Panc1 (cell line): ENCODE measurements around the gene ARHGAP25. TPM values are rescaled to one million over a fixed set of nuclear protein-coding genes. Genes with fewer than 3 reads are reported as not detected.

ENCODE experiments used
- ATAC-seq: fragments of 200-7000 bp; cut with Tn5 transposase; 2 replicates; pipeline ENCODE4 v1.9.1; 2020; ENCODE audit warnings: mild to moderate bottlenecking, moderate library complexity
- BruUV-seq: library from RNA; stranded (reverse); fragments of 400-500 nt; replicated peaks from 2 replicates; lab custom pipeline; 2021; lab: Mats Ljungman, UMichigan
- CTCF ChIA-PET: fragments of 300-600 bp; sonication (Branson Sonifier 250); formaldehyde crosslinking; loops from one replicate; lab custom pipeline; 2022; ENCODE audit warnings: antibody characterized with exemption; lab: Charles Lee
- POLR2A ChIA-PET: fragments of 300-600 bp; sonication (Branson Sonifier 250); formaldehyde crosslinking; loops from one replicate; lab custom pipeline; 2022; ENCODE audit warnings: antibody characterized with exemption; lab: Charles Lee
- DNase-seq: peaks from one replicate; pipeline ENCODE4 v3.0.0-alpha.2; 2010; ENCODE audit warnings: low read depth, low spot score
- H3K27ac ChIP-seq: 2 replicates; pipeline ENCODE4 v1.5.1; 2011; ENCODE audit warnings: mild to moderate bottlenecking, low read length, inconsistent platforms
- H3K27me3 ChIP-seq: fragments of 200-500 bp; sonication (Bioruptor generic); 2 replicates; pipeline ENCODE4 v1.6.0; 2014; ENCODE audit warnings: low read length, inconsistent platforms; ENCODE audit not compliant: control insufficient read depth, insufficient read depth
- H3K36me3 ChIP-seq: fragments of 200-500 bp; sonication (Bioruptor generic); 2 replicates; pipeline ENCODE4 v1.5.1; 2014; ENCODE audit warnings: inconsistent platforms, mild to moderate bottlenecking, low read length, moderate library complexity; ENCODE audit not compliant: control insufficient read depth, insufficient read depth
- H3K4me1 ChIP-seq: 2 replicates; pipeline ENCODE4 v1.5.1; 2011; ENCODE audit warnings: inconsistent platforms, mild to moderate bottlenecking, low read length, moderate library complexity; ENCODE audit not compliant: control insufficient read depth, insufficient read depth
- H3K4me3 ChIP-seq, 2 experiments: 2 replicates each; pipeline ENCODE4 v1.5.1; 2011 to 2012; ENCODE audit warnings: low read depth in 2 of 2, low read length in 2 of 2, mild to moderate bottlenecking in 2 of 2, inconsistent platforms in 1 of 2, moderate library complexity in 1 of 2
- H3K9me3 ChIP-seq: fragments of 200-500 bp; sonication (Bioruptor generic); 2 replicates; pipeline ENCODE4 v1.5.1; 2014; ENCODE audit warnings: low read depth, mild to moderate bottlenecking, inconsistent platforms, low read length, moderate library complexity; ENCODE audit not compliant: control insufficient read depth, insufficient read depth
- CTCF ChIP-seq: fragments of 450-650 bp; IDR thresholded peaks from 2 replicates; pipeline ENCODE4 v1.5.1; 2017; ENCODE audit warnings: mild to moderate bottlenecking
- POLR2AphosphoS5 ChIP-seq: IDR thresholded peaks from 2 replicates; pipeline ENCODE4 v1.6.1; 2012; ENCODE audit warnings: mild to moderate bottlenecking, low read depth, low read length, moderate library complexity
- SIN3A ChIP-seq: IDR thresholded peaks from 2 replicates; pipeline ENCODE4 v1.6.1; 2012; ENCODE audit warnings: low read depth, mild to moderate bottlenecking, low read length, moderate library complexity, borderline replicate concordance; ENCODE audit not compliant: insufficient read depth
- TCF7L2 ChIP-seq: IDR thresholded peaks from 2 replicates; pipeline ENCODE4 v1.6.1; 2011; ENCODE audit warnings: mild to moderate bottlenecking, low read depth, low read length, inconsistent platforms
- in situ Hi-C: cut with HindIII; loops from 2 replicates; pipeline ENCODE4 v1.10.0; 2016; ENCODE audit warnings: low sequenced_read_pairs, low pct_unique_long_range_greater_than_20kb
- intact Hi-C: fragments of 100-400 bp; cut with micrococcal nuclease; formaldehyde crosslinking; loops from one replicate; pipeline ENCODE4 v1.10.0; 2022; ENCODE audit not compliant: unreplicated experiment
- total RNA-seq: library from RNA; stranded (reverse); gene quantifications from one replicate; pipeline ENCODE4 v1.2.1, GENCODE V29; 2021; ENCODE audit not compliant: unreplicated experiment
- TF ChIP-seq, protein P1 (sequence below), 2 experiments: IDR thresholded peaks; 2 replicates each; pipeline ENCODE4 v1.6.1; 2011 to 2012; ENCODE audit warnings: low read depth in 2 of 2, control low read depth in 1 of 2, low read length in 1 of 2, mild to moderate bottlenecking in 1 of 2, moderate library complexity in 1 of 2; ENCODE audit not compliant: insufficient read depth in 1 of 2

ARHGAP25 gene
- total RNA-seq, 1 experiment from 2014 or later = 0.49 TPM

- H3K27me3 ChIP-seq = no peaks in the 10 kb centered on the region
- no peak for DNase-seq
- ChIA-PET CTCF (no interaction called here), POLR2A (no interaction called here)
- H3K36me3 ChIP-seq = no peaks in the 10 kb centered on the region
- in situ Hi-C loops (no loop called here), intact Hi-C loops (no loop called here)
- no peak overlapping the region for H3K27ac ChIP-seq
- TF ChIP-seq TCF7L2 (no peak), CTCF (no peak), SIN3A (no peak), POLR2AphosphoS5 (no peak)
- TF ChIP-seq, protein P1, sequence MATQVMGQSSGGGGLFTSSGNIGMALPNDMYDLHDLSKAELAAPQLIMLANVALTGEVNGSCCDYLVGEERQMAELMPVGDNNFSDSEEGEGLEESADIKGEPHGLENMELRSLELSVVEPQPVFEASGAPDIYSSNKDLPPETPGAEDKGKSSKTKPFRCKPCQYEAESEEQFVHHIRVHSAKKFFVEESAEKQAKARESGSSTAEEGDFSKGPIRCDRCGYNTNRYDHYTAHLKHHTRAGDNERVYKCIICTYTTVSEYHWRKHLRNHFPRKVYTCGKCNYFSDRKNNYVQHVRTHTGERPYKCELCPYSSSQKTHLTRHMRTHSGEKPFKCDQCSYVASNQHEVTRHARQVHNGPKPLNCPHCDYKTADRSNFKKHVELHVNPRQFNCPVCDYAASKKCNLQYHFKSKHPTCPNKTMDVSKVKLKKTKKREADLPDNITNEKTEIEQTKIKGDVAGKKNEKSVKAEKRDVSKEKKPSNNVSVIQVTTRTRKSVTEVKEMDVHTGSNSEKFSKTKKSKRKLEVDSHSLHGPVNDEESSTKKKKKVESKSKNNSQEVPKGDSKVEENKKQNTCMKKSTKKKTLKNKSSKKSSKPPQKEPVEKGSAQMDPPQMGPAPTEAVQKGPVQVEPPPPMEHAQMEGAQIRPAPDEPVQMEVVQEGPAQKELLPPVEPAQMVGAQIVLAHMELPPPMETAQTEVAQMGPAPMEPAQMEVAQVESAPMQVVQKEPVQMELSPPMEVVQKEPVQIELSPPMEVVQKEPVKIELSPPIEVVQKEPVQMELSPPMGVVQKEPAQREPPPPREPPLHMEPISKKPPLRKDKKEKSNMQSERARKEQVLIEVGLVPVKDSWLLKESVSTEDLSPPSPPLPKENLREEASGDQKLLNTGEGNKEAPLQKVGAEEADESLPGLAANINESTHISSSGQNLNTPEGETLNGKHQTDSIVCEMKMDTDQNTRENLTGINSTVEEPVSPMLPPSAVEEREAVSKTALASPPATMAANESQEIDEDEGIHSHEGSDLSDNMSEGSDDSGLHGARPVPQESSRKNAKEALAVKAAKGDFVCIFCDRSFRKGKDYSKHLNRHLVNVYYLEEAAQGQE (IDR thresholded peaks at IDR 0.05; ENCODE audit: insufficient read depth in 1 of 2, low read depth in 2 of 2, low read length in 1 of 2) = no peak
- no peak for ATAC-seq
- H3K9me3 ChIP-seq = no peaks in the 10 kb centered on the region
- BruUV-seq = no TSS peak
- no peaks in the 10 kb centered on the region for H3K4me1 ChIP-seq
- H3K4me3 ChIP-seq = no peak overlapping the region
These were observed 5.2 kb downstream of the ARHGAP25 start for GRCh38 chr2:68739595-68740399.

DNA sequence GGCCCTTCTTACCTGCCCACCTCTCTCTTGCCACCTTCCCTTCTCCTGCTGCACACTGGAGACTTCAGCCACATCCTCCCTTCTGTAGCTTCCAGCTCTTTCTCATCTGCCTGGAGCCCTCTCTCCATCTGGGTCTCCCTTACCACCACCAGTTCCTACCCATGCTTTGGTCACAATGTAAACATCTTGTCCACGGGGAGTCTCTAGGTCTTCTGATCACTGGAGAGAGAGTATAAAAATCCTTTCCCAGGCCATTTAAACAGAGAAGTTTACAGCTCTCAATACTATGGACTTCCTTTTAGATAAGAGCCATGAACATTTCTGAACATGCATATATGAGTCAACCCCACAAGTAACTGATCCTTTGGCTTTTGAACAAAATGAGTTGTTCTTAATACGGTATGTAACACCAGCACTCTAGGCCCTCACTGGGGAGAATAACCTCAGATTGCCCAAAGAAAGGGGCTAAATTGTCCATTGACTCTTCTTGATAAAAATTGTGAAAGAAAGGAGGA is 5.8 kb downstream of the ARHGAP25 start:
- Histone ChIP-seq H3K4me1 (no peaks in the 10 kb centered on the region), H3K27ac (no peak overlapping the region), H3K9me3 (no peaks in the 10 kb centered on the region), H3K36me3 (no peaks in the 10 kb centered on the region), H3K27me3 (no peaks in the 10 kb centered on the region), H3K4me3 (no peak overlapping the region)
- ChIA-PET POLR2A (no interaction called here), CTCF (interaction anchor here (0.9 kb wide), 1 partner anchor 145 kb away, joined by 3 read pairs; no protein-coding TSS in a partner anchor)
- TF ChIP-seq TCF7L2 = no peak
- no peak for TF ChIP-seq POLR2AphosphoS5
- TF ChIP-seq SIN3A = no peak
- TF ChIP-seq, protein P1 (IDR thresholded peaks at IDR 0.05; ENCODE audit: insufficient read depth in 1 of 2, low read depth in 2 of 2, low read length in 1 of 2) = no peak
- no peak for TF ChIP-seq CTCF
- no TSS peak for BruUV-seq
- ATAC-seq = no peak
- intact Hi-C loops (no loop called here), in situ Hi-C loops (no loop called here)
- no peak for DNase-seq
